Liver (tissue), 3 donors: ENCODE measurements around the gene ARPC4.
"Not testable (repeated sequence)": the region's sequence is repeated elsewhere in the genome, so short reads cannot be mapped to it uniquely, and the experiment has no call there.

Experiments used
- CTCF ChIP-seq: fragments of 150-350 bp; IDR thresholded peaks from 2 replicates; pipeline ENCODE4 v1.5.1; 2017; ENCODE audit warnings: improper control_type of control experiment, low read depth, low read length; ENCODE audit not compliant: missing input control
- MAX ChIP-seq: IDR thresholded peaks from 2 replicates; pipeline ENCODE4 v1.6.1; 2016; ENCODE audit warnings: antibody characterized with exemption
- SP1 ChIP-seq: IDR thresholded peaks from 2 replicates; pipeline ENCODE4 v1.6.1; 2018; ENCODE audit warnings: antibody characterized with exemption, mild to moderate bottlenecking
- TAF1 ChIP-seq: conservative IDR thresholded peaks from 2 replicates; pipeline ENCODE4 v1.6.1; 2016; ENCODE audit warnings: antibody characterized with exemption, mild to moderate bottlenecking
- ZBTB33 ChIP-seq: IDR thresholded peaks from 2 replicates; pipeline ENCODE4 v1.6.1; 2016; ENCODE audit warnings: antibody characterized with exemption
- donor health status: healthy.
- donor health status: healthy.

GRCh38 chr3:9854291-9854940 lies 61.5 kb downstream of the ARPC4 start:
- TF ChIP-seq CTCF, ZBTB33, MAX, TAF1, SP1: not testable (repeated sequence)
